ENCODE results near the gene ATP5PB. TPM values are rescaled to one million over a fixed set of nuclear protein-coding genes. Genes with fewer than 3 reads are reported as not detected.

The ATP5PB gene
- polyA plus RNA-seq, 1 donor (not counting 4 experiments of a cell fraction or from before 2014, with no cell fraction given) = 539 TPM

DNA sequence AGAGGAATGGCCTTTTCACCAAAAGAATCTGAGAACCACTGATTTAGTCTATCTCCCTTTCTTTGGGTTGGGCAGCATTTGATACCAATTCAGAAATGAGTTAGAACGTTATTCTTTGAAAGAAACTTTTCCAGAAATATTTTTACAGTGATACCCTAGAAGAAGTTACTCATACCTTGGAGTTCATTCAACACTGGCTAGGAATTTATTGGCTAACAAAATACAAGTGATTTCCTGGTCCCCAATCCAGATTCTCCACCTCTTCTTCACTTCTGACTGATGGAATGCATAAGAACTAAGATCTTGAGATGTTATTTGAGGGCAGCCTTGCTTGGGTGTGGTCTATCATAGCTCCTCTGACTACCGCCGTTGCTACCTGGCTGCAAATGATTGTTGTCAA, 33.9 kb downstream of the ATP5PB start:
- H2AFZ ChIP-seq (ENCODE audit: control insufficient read depth, low read length) = no peak overlapping the region
- FAIRE-seq = no peak
- dilution Hi-C loops (cut with MboI; ENCODE audit: extremely low pct_ligation_motif_present, low sequenced_read_pairs) = no loop called here
- no peaks in the 10 kb centered on the region for H3K4me1 ChIP-seq (ENCODE audit: control insufficient read depth, extremely low read depth, insufficient read depth, low read length)
- no peak overlapping the region for H3K27ac ChIP-seq (ENCODE audit: control insufficient read depth, insufficient read depth, low read length)
- H4K20me1 ChIP-seq (ENCODE audit: control insufficient read depth, extremely low read depth, insufficient read depth, low read length) = no peaks in the 10 kb centered on the region
- H3K4me2 ChIP-seq (ENCODE audit: control insufficient read depth, extremely low read depth, insufficient read depth, low read depth, low read length) = no peak overlapping the region
- H3K9ac ChIP-seq (ENCODE audit: control insufficient read depth, extremely low read depth, insufficient read depth, low read length) = no peak overlapping the region
- H3K9me1 ChIP-seq (ENCODE audit: control insufficient read depth, extremely low read depth, insufficient read depth, low read length) = no peaks in the 10 kb centered on the region
- no peaks in the 10 kb centered on the region for H3K36me3 ChIP-seq (ENCODE audit: control insufficient read depth in 2 of 2, extremely low read depth in 1 of 2, insufficient read depth in 2 of 2, low read length in 2 of 2)
- no peak for TF ChIP-seq EZH2 (IDR thresholded peaks at IDR 0.05; ENCODE audit: low read length)
- TF ChIP-seq, protein P1, sequence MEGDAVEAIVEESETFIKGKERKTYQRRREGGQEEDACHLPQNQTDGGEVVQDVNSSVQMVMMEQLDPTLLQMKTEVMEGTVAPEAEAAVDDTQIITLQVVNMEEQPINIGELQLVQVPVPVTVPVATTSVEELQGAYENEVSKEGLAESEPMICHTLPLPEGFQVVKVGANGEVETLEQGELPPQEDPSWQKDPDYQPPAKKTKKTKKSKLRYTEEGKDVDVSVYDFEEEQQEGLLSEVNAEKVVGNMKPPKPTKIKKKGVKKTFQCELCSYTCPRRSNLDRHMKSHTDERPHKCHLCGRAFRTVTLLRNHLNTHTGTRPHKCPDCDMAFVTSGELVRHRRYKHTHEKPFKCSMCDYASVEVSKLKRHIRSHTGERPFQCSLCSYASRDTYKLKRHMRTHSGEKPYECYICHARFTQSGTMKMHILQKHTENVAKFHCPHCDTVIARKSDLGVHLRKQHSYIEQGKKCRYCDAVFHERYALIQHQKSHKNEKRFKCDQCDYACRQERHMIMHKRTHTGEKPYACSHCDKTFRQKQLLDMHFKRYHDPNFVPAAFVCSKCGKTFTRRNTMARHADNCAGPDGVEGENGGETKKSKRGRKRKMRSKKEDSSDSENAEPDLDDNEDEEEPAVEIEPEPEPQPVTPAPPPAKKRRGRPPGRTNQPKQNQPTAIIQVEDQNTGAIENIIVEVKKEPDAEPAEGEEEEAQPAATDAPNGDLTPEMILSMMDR (optimal IDR thresholded peaks at IDR 0.05 in 1 of 3, IDR thresholded peaks at IDR 0.05 in 1 of 3, conservative IDR thresholded peaks at IDR 0.05 in 1 of 3; ENCODE audit: extremely low read depth in 1 of 3, insufficient read depth in 2 of 3, low read length in 3 of 3) = no peak
- no peaks in the 10 kb centered on the region for H3K79me2 ChIP-seq (ENCODE audit: control insufficient read depth, insufficient read depth, low read length)
- DNase-seq (ENCODE audit: low read depth, low spot score) = no peak
- no peaks in the 10 kb centered on the region for H3K9me3 ChIP-seq (ENCODE audit: control insufficient read depth, low read depth, low read length)
- H3K27me3 ChIP-seq (ENCODE audit: control insufficient read depth, extremely low read depth, insufficient read depth, low read length) = no peaks in the 10 kb centered on the region
- no peak overlapping the region for H3K4me3 ChIP-seq (ENCODE audit: control insufficient read depth in 2 of 3, extremely low read depth in 1 of 3, insufficient read depth in 2 of 3, low read depth in 1 of 3, low read length in 3 of 3)

DNA sequence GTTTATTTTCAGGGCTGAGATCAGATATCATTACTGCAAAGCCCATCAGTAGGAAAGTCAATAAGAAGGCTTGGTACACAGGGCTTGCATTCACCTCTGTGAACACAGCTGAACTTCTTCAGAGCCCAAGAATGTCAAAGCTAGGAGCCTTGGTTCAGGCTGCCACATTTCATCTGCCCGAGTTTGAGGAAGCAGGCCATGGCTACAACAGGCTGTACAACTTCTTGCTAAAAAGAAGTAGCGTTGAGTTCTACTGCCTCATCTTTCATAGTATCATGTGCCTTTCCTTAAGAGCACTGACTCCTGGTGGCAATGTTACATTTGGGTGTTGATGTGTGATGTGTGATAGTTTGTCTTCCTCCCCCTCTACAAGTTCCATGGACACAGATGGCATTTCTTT, 34.6 kb downstream of the ATP5PB start:
- H3K27me3 ChIP-seq (ENCODE audit: control insufficient read depth, extremely low read depth, insufficient read depth, low read length) = peaks cover 6% of the 10 kb centered on the region
- no peaks in the 10 kb centered on the region for H3K9me1 ChIP-seq (ENCODE audit: control insufficient read depth, extremely low read depth, insufficient read depth, low read length)
- no peaks in the 10 kb centered on the region for H4K20me1 ChIP-seq (ENCODE audit: control insufficient read depth, extremely low read depth, insufficient read depth, low read length)
- H3K27ac ChIP-seq (ENCODE audit: control insufficient read depth, insufficient read depth, low read length) = no peak overlapping the region
- H3K9ac ChIP-seq (ENCODE audit: control insufficient read depth, extremely low read depth, insufficient read depth, low read length) = no peak overlapping the region
- no peaks in the 10 kb centered on the region for H3K36me3 ChIP-seq (ENCODE audit: control insufficient read depth in 2 of 2, extremely low read depth in 1 of 2, insufficient read depth in 2 of 2, low read length in 2 of 2)
- H3K79me2 ChIP-seq (ENCODE audit: control insufficient read depth, insufficient read depth, low read length) = no peaks in the 10 kb centered on the region
- H3K4me3 ChIP-seq (ENCODE audit: control insufficient read depth in 2 of 3, extremely low read depth in 1 of 3, insufficient read depth in 2 of 3, low read depth in 1 of 3, low read length in 3 of 3) = no peak overlapping the region
- no peak overlapping the region for H3K4me2 ChIP-seq (ENCODE audit: control insufficient read depth, extremely low read depth, insufficient read depth, low read depth, low read length)
- H3K9me3 ChIP-seq (ENCODE audit: control insufficient read depth, low read depth, low read length) = no peaks in the 10 kb centered on the region
- dilution Hi-C loops (cut with MboI; ENCODE audit: extremely low pct_ligation_motif_present, low sequenced_read_pairs) = no loop called here
- FAIRE-seq = no peak
- no peaks in the 10 kb centered on the region for H3K4me1 ChIP-seq (ENCODE audit: control insufficient read depth, extremely low read depth, insufficient read depth, low read length)
- TF ChIP-seq, protein P1 (optimal IDR thresholded peaks at IDR 0.05 in 1 of 3, IDR thresholded peaks at IDR 0.05 in 1 of 3, conservative IDR thresholded peaks at IDR 0.05 in 1 of 3; ENCODE audit: extremely low read depth in 1 of 3, insufficient read depth in 2 of 3, low read length in 3 of 3) = no peak
- no peak for TF ChIP-seq EZH2 (IDR thresholded peaks at IDR 0.05; ENCODE audit: low read length)
- DNase-seq (ENCODE audit: low read depth, low spot score) = no peak
- no peak overlapping the region for H2AFZ ChIP-seq (ENCODE audit: control insufficient read depth, low read length)
